ENCODE measurements around the gene RAMP3. TPM values are rescaled to one million over a fixed set of nuclear protein-coding genes. Genes with fewer than 3 reads are reported as not detected.

RAMP3 gene
- total RNA-seq, 4 donors from 2014 or later: 31.9 to 66.5 (median 46.1) TPM

GRCh38 chr7:45126920-45127319 is 30.7 kb upstream of the RAMP3 start:
- Histone ChIP-seq H3K36me3 (no peaks in the 10 kb centered on the region), H3K9me3 (no peaks in the 10 kb centered on the region), H3K27ac (no peak overlapping the region), H3K4me1 (no peaks in the 10 kb centered on the region), H3K27me3 (peaks cover 2% of the 10 kb centered on the region), H3K4me3 (no peak overlapping the region)
- ATAC-seq: no peak
- no peak for TF ChIP-seq CTCF (IDR thresholded peaks at IDR 0.05)
- no peak for TF ChIP-seq POLR2AphosphoS5 (IDR thresholded peaks at IDR 0.05)
- no peak for TF ChIP-seq EP300 (IDR thresholded peaks at IDR 0.05)
- no peak for TF ChIP-seq POLR2A (IDR thresholded peaks at IDR 0.05)
- 44 to 100% methylated on average over 1 to 3 of the region's 6 CpGs for WGBS, 2 donors (ENCODE audit: low coverage in 1 of 2)

GRCh38 chr7:45129181-45129800 is 28.3 kb upstream of the RAMP3 start:
- Histone ChIP-seq H3K27ac (no peak overlapping the region), H3K27me3 (peaks cover 11% of the 10 kb centered on the region), H3K9me3 (no peaks in the 10 kb centered on the region), H3K4me1 (no peaks in the 10 kb centered on the region), H3K4me3 (no peak overlapping the region), H3K36me3 (no peaks in the 10 kb centered on the region)
- TF ChIP-seq CTCF (IDR thresholded peaks at IDR 0.05) (no peak), POLR2A (IDR thresholded peaks at IDR 0.05) (no peak), POLR2AphosphoS5 (IDR thresholded peaks at IDR 0.05) (no peak), EP300 (IDR thresholded peaks at IDR 0.05) (no peak)
- ATAC-seq: no peak
- WGBS, 2 donors (ENCODE audit: low coverage in 1 of 2): 78 to 82% methylated on average over 9 to 11 of the region's 15 CpGs

GRCh38 chr7:45129906-45130305 is 27.7 kb upstream of the RAMP3 start:
- H3K36me3 ChIP-seq: no peaks in the 10 kb centered on the region
- H3K27me3 ChIP-seq: peaks cover 11% of the 10 kb centered on the region
- WGBS, 2 donors (ENCODE audit: low coverage in 1 of 2): 63 to 72% methylated on average over 5 to 6 of the region's 12 CpGs
- ATAC-seq: no peak
- TF ChIP-seq POLR2AphosphoS5 (IDR thresholded peaks at IDR 0.05): no peak
- TF ChIP-seq CTCF (IDR thresholded peaks at IDR 0.05): no peak
- no peak for TF ChIP-seq POLR2A (IDR thresholded peaks at IDR 0.05)
- no peak for TF ChIP-seq EP300 (IDR thresholded peaks at IDR 0.05)
- H3K9me3 ChIP-seq: no peaks in the 10 kb centered on the region
- H3K27ac ChIP-seq: no peak overlapping the region
- no peaks in the 10 kb centered on the region for H3K4me1 ChIP-seq
- H3K4me3 ChIP-seq: no peak overlapping the region

GRCh38 chr7:45130910-45131309 is 26.7 kb upstream of the RAMP3 start:
- no peak overlapping the region for H3K4me3 ChIP-seq
- H3K9me3 ChIP-seq: no peaks in the 10 kb centered on the region
- 60 to 89% methylated on average over 2 to 7 of the region's 9 CpGs for WGBS, 2 donors (ENCODE audit: low coverage in 1 of 2)
- H3K36me3 ChIP-seq: no peaks in the 10 kb centered on the region
- ATAC-seq: no peak
- H3K27me3 ChIP-seq: peaks cover 11% of the 10 kb centered on the region
- TF ChIP-seq POLR2AphosphoS5 (IDR thresholded peaks at IDR 0.05) (no peak), EP300 (IDR thresholded peaks at IDR 0.05) (no peak), CTCF (IDR thresholded peaks at IDR 0.05) (no peak), POLR2A (IDR thresholded peaks at IDR 0.05) (no peak)
- no peak overlapping the region for H3K27ac ChIP-seq
- H3K4me1 ChIP-seq: no peaks in the 10 kb centered on the region

- Histone ChIP-seq H3K9me3 (no peaks in the 10 kb centered on the region), H3K27me3 (peaks cover 11% of the 10 kb centered on the region), H3K27ac (no peak overlapping the region), H3K36me3 (no peaks in the 10 kb centered on the region), H3K4me3 (no peak overlapping the region), H3K4me1 (no peaks in the 10 kb centered on the region)
- no peak for ATAC-seq
- 71% methylated on average over 2 of the region's 4 CpGs; no CpG with 5 or more reads in 1 of the 2 donors for WGBS, 2 donors (ENCODE audit: low coverage in 1 of 2)
- TF ChIP-seq POLR2A (IDR thresholded peaks at IDR 0.05) (no peak), POLR2AphosphoS5 (IDR thresholded peaks at IDR 0.05) (no peak), CTCF (IDR thresholded peaks at IDR 0.05) (no peak), EP300 (IDR thresholded peaks at IDR 0.05) (no peak)
These were observed 25.7 kb upstream of the RAMP3 start for GRCh38 chr7:45131891-45132290.

All from gastroesophageal sphincter (tissue), 4 donors.